Lung (tissue), 12 donors: Measurements from ENCODE around the gene ZSCAN23. TPM values are rescaled to one million over a fixed set of nuclear protein-coding genes. Genes with fewer than 3 reads are reported as not detected.
"Not testable (repeated sequence)": the region's sequence is repeated elsewhere in the genome, so short reads cannot be mapped to it uniquely, and the experiment has no call there.

ENCODE experiments used
- ATAC-seq: fragments of 200-7000 bp; cut with Tn5 transposase; one replicate; pipeline ENCODE4 v1.9.1; 2020; ENCODE audit warnings: moderate number of reproducible peaks; ENCODE audit not compliant: insufficient read depth, low FRiP score
- DNase-seq, 3 donors: peaks; one replicate each; pipeline ENCODE4 v3.0.0-alpha.2; 2013 to 2017
- H3K27ac ChIP-seq, 2 donors: one replicate each; pipeline ENCODE4 v1.5.1; 2013; ENCODE audit warnings: mild to moderate bottlenecking in 2 of 2, moderate library complexity in 2 of 2, control low read depth in 1 of 2, inconsistent platforms in 1 of 2, low read depth in 1 of 2, low read length in 1 of 2
- H3K27me3 ChIP-seq, 3 donors: one replicate each; pipeline ENCODE4 v1.5.1; 2013; ENCODE audit warnings: low read length in 2 of 3; ENCODE audit not compliant: control insufficient read depth in 3 of 3, insufficient read depth in 3 of 3
- H3K36me3 ChIP-seq, 4 donors: one replicate each; pipeline ENCODE4 v1.5.1; 2013; ENCODE audit warnings: low read length in 4 of 4, mild to moderate bottlenecking in 1 of 4, moderate library complexity in 1 of 4; ENCODE audit not compliant: control insufficient read depth in 4 of 4, insufficient read depth in 4 of 4
- H3K4me1 ChIP-seq, 5 donors: one replicate each; pipeline ENCODE4 v1.5.1; 2013; ENCODE audit warnings: low read length in 5 of 5, mild to moderate bottlenecking in 2 of 5, moderate library complexity in 1 of 5; ENCODE audit not compliant: control insufficient read depth in 5 of 5, insufficient read depth in 5 of 5
- H3K4me3 ChIP-seq: one replicate; pipeline ENCODE4 v1.5.1; 2013; ENCODE audit warnings: mild to moderate bottlenecking, control low read depth, moderate library complexity
- H3K9ac ChIP-seq, 2 donors: one replicate each; pipeline ENCODE4 v1.5.1; 2013; ENCODE audit warnings: low read length in 2 of 2, control low read depth in 1 of 2; ENCODE audit not compliant: insufficient read depth in 1 of 2
- H3K9me3 ChIP-seq, 4 donors: one replicate each; pipeline ENCODE4 v1.5.1; 2013; ENCODE audit warnings: low read length in 3 of 4, mild to moderate bottlenecking in 1 of 4, moderate library complexity in 1 of 4; ENCODE audit not compliant: control insufficient read depth in 4 of 4, insufficient read depth in 3 of 4
- CTCF ChIP-seq: IDR thresholded peaks from 2 replicates; pipeline ENCODE4 v1.5.1; 2012; ENCODE audit warnings: mild to moderate bottlenecking; ENCODE audit errors: control extremely low read depth, extremely low read depth
- WGBS, 2 donors: extraction: QIAGEN DNeasy Blood & Tissue Kit; methylation state at CpG; one replicate each; pipeline ENCODE4 v1.1.7; 2013; 5-methylcytosine and 5-hydroxymethylcytosine counted together
- polyA plus RNA-seq, 2 donors: library from polyadenylated mRNA; stranded (reverse); fragments of 200-250 nt; gene quantifications; one replicate each; pipeline ENCODE4 v1.2.1, GENCODE V29; 2013
- total RNA-seq, 2 donors: library from RNA; depleted of rRNA in 1 of 2; stranded (reverse); fragments of >200 nt in 1 of 2; gene quantifications; one replicate each; pipeline ENCODE4 v1.2.1, GENCODE V29; 2014 to 2021
- donor health status: control.
- donor health status: control.
- donor health status: Bipolar disorder and iron deficiency.
- donor health status: healthy.
- donor health status: DM: yes; HTN: yes; CAD: no.

Gene ZSCAN23
- total and polyA plus RNA-seq, 4 donors: 0.18 to 17.2 (median 1.8) TPM

DNA sequence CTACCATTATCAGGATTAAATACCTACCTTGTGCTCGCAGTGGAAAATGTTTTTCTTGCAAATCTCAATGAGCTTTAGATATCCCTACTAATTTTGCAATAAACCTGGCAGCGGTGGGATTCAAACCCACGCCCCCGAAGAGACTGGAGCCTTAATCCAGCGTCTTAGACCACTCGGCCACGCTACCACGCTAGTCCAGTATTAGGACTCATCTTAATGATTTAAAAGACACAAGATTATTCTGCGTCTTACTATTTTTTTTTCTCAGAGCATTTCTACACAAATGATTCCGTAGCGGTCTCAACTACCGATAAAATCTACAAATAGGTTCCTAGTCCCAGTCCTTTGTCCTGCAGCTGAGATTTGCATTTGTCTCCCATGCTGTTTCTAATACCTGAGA is 35.2 kb upstream of the ZSCAN23 start:
- DNase-seq (no peak), ATAC-seq (no peak)
- H3K4me1 ChIP-seq: no peaks in the 10 kb centered on the region
- H3K9me3 ChIP-seq: peaks cover 0 to 2% (median 0%) of the 10 kb centered on the region in 4 donors
- no peak overlapping the region for H3K4me3 ChIP-seq
- H3K27ac ChIP-seq: no peak overlapping the region
- 58 to 59% methylated on average over 12 of the region's 12 CpGs for WGBS, 2 donors
- H3K27me3 ChIP-seq: peaks cover 3 to 50% (median 43%) of the 10 kb centered on the region in 3 donors
- H3K9ac ChIP-seq: no peak overlapping the region
- no peak for TF ChIP-seq CTCF
- H3K36me3 ChIP-seq: no peaks in the 10 kb centered on the region

DNA sequence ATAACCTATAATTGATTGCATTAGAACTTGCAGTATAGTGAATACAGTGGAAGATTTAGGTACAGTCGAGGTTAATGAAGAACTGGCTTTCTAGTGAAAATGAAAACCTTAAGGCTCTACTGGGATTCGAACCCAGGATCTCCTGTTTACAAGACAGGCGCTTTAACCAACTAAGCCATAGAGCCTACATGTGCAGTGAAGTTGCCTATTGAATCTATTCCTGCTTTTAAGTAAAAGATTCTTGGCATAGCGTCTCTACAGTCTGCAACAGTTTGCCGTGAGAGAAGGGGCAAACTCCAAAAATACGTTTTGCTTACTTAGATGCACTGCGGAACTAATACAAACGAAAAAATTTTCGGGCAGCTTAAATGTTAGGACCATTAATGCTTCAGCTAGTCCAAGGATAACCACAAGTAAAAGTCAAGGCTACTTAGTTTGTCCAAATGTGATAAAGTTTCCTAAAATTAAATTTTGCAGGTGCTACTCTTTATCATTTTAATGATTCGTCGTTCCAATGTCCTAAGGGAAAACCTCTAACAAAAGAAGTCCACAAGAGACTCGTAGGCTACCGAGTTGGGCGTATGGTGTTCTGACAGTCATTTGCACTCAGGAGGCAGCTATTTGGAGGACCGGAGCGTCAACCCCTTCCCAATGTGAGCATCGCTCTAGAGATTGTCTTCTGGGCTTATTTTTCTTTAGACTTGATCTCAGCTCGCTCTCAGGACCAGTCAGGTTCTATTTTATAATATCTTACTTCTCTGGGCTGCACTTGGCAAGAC is 31.3 kb upstream of the ZSCAN23 start:
- Histone ChIP-seq H3K4me1 (no peaks in the 10 kb centered on the region), H3K9ac (no peak overlapping the region), H3K27me3 (peaks cover 3 to 34% (median 33%) of the 10 kb centered on the region in 3 donors), H3K36me3 (no peaks in the 10 kb centered on the region), H3K27ac (no peak overlapping the region), H3K4me3 (no peak overlapping the region), H3K9me3 (peaks cover 0 to 2% (median 0%) of the 10 kb centered on the region in 4 donors)
- peak in 2 of 3 donors; percentile 78 to 82 for DNase-seq
- no peak for TF ChIP-seq CTCF
- no peak for ATAC-seq
- 9 to 13% methylated on average over 18 of the region's 18 CpGs for WGBS, 2 donors

DNA sequence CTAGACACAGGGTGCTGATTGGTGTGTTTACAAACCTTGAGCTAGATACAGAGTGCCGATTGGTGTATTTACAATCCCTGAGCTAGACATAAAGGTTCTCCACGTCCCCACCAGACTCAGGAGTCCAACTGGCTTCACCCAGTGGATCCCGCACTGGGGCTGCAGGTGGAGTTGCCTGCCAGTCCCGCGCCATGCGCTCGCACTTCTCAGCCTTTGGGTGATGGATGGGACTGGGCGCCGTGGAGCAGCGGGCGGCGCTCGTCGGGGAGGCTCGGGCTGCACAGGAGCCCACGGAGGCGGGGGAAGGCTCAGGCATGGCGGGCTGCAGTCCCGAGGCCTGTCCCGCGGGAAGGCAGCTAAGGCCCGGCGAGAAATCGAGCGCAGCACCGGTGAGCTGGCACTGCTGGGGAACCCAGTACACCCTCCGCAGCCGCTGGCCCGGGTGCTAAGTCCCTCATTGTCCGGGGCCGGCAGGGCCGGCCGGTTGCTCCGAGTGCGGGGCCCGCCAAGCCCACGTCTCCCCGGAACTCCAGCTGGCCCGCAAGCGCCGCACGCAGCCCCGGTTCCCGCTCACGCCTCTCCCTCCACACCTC is 26.0 kb upstream of the ZSCAN23 start:
- not testable (repeated sequence) for DNase-seq, H3K27ac ChIP-seq, ATAC-seq, H3K4me3 ChIP-seq, H3K27me3 ChIP-seq, H3K9ac ChIP-seq, H3K4me1 ChIP-seq, H3K9me3 ChIP-seq, H3K36me3 ChIP-seq
- WGBS, 2 donors: 90 to 94% methylated on average over 30 to 45 of the region's 45 CpGs

DNA sequence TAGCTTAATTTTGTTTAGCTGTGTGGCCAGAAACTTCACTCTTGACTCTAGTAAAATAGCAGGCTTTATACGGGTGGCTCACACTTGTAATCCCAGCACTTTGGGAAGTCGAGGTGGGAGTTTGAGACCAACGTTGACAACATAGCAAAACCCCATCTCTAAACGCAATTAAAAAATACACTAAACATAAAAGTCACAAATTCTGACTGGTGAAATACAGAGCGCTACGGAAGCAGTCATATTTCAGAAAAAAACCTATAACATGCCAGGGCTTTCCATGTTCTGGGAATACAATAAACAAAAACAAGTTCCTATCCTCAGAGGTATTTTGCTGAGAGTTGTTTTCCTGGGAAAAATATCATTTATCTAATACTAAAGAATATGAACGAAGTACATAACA is 24.8 kb upstream of the ZSCAN23 start:
- Histone ChIP-seq H3K36me3 (no peaks in the 10 kb centered on the region), H3K27ac (no peak overlapping the region), H3K9me3 (peaks cover 0 to 5% (median 0%) of the 10 kb centered on the region in 4 donors), H3K4me1 (no peaks in the 10 kb centered on the region), H3K27me3 (peaks cover 0 to 2% (median 0%) of the 10 kb centered on the region in 3 donors), H3K9ac (no peak overlapping the region), H3K4me3 (no peak overlapping the region)
- DNase-seq: no peak
- no peak for TF ChIP-seq CTCF
- ATAC-seq: no peak
- 76 to 80% methylated on average over 7 of the region's 7 CpGs for WGBS, 2 donors
